HepG2 (cell line): ENCODE data around the gene LATS2. TPM values are rescaled to one million over a fixed set of nuclear protein-coding genes. Genes with fewer than 3 reads are reported as not detected.

Experiments
- ATAC-seq: fragments of 200-7000 bp; cut with Tn5 transposase; 3 replicates; pipeline ENCODE4 v1.9.1; 2020; ENCODE audit warnings: mild to moderate bottlenecking, moderate library complexity
- BruUV-seq: library from RNA; stranded (reverse); fragments of 400-500 nt; replicated peaks from 2 replicates; lab custom pipeline; 2021; lab: Mats Ljungman, UMichigan
- CTCF ChIA-PET: fragments of 300-600 bp; formaldehyde crosslinking; extraction: SDS; loops from one replicate; lab custom pipeline; 2021; ENCODE audit warnings: low total read pairs, inconsistent platforms, low intra/inter-chr PET ratio; lab: Yijun Ruan, JAX
- POLR2A ChIA-PET: fragments of 350-600 bp; sonication (Branson Sonifier 250); formaldehyde crosslinking; loops from one replicate; lab custom pipeline; 2020; ENCODE audit warnings: antibody characterized with exemption, inconsistent platforms; lab: Yijun Ruan, JAX
- DNase-seq: peaks from one replicate; pipeline ENCODE4 v3.0.0-alpha.2; 2015; ENCODE audit warnings: low spot score
- FAIRE-seq: peaks from 3 replicates; lab custom pipeline; 2011; peaks lifted over from hg19 to GRCh38; lab: Jason Lieb, UNC
- H2AFZ ChIP-seq: one replicate; pipeline ENCODE4 v1.6.1; 2011; ENCODE audit warnings: low read length, inconsistent platforms
- H3K27ac ChIP-seq: fragments of 300-600 bp; 3 replicates; pipeline ENCODE4 v1.8.0; 2011; ENCODE audit warnings: mixed run types, mild to moderate bottlenecking, mixed read lengths, low read length, inconsistent platforms; ENCODE audit not compliant: insufficient read depth; ENCODE audit errors: extremely low read length
- H3K27me3 ChIP-seq, 2 experiments: fragments of 200-600 bp in 1 of 2; 2 replicates in 1 of 2; 3 replicates in 1 of 2; pipeline versions ENCODE4 v1.6.0 to v1.8.0; 2011; ENCODE audit warnings: low read length in 2 of 2, mild to moderate bottlenecking in 2 of 2, moderate library complexity in 2 of 2, inconsistent platforms in 1 of 2; ENCODE audit not compliant: insufficient read depth in 2 of 2, control insufficient read depth in 1 of 2
- H3K36me3 ChIP-seq, 2 experiments: fragments of 200-600 bp in 1 of 2; replicated peaks in 1 of 2; 2 replicates in 1 of 2; 3 replicates in 1 of 2; pipeline versions ENCODE4 v1.5.1 to v1.8.0; 2011; ENCODE audit warnings: low read length in 2 of 2, inconsistent platforms in 1 of 2; ENCODE audit not compliant: insufficient read depth in 2 of 2, control insufficient read depth in 1 of 2
- H3K4me1 ChIP-seq: 2 replicates; pipeline ENCODE4 v1.5.1; 2012; ENCODE audit warnings: low read length, inconsistent platforms; ENCODE audit not compliant: insufficient read depth
- H3K4me2 ChIP-seq: 2 replicates; pipeline ENCODE4 v1.6.0; 2011; ENCODE audit warnings: low read depth, low read length, inconsistent platforms
- H3K4me3 ChIP-seq, 3 experiments: fragments of 200-600 bp in 1 of 3; sonication (generic), shearing (Covaris generic) in 1 of 3; replicated peaks in 1 of 3; 2 replicates each; pipeline ENCODE4 v1.5.1; 2011 to 2016; ENCODE audit warnings: low read length in 3 of 3, inconsistent platforms in 2 of 3, low read depth in 2 of 3, mild to moderate bottlenecking in 2 of 3, control low read depth in 1 of 3, mixed read lengths in 1 of 3; ENCODE audit not compliant: insufficient read depth in 1 of 3
- H3K79me2 ChIP-seq: one replicate; pipeline ENCODE4 v1.6.1; 2011; ENCODE audit warnings: low read length, inconsistent platforms; ENCODE audit not compliant: insufficient read depth
- H3K9ac ChIP-seq: 2 replicates; pipeline ENCODE4 v1.6.0; 2011; ENCODE audit warnings: mild to moderate bottlenecking, low read depth, low read length, inconsistent platforms; ENCODE audit not compliant: insufficient read depth
- H3K9me3 ChIP-seq: 2 replicates; pipeline ENCODE4 v1.5.1; 2012; ENCODE audit warnings: mild to moderate bottlenecking, low read length
- H4K20me1 ChIP-seq: 2 replicates; pipeline ENCODE4 v1.6.0; 2011; ENCODE audit warnings: inconsistent platforms, mild to moderate bottlenecking, low read length, moderate library complexity; ENCODE audit not compliant: insufficient read depth
- CEBPB ChIP-seq: IDR thresholded peaks from 2 replicates; pipeline ENCODE4 v1.6.1; 2011; ENCODE audit warnings: low read depth, low read length, improper control_type of control experiment, borderline replicate concordance
- ZBTB10 ChIP-seq: sonication (generic); formaldehyde crosslinking; IDR thresholded peaks from 2 replicates; pipeline ENCODE4 v1.4.0; 2020; ENCODE audit warnings: missing genetic modification reagents, borderline replicate concordance
- ZNF20 ChIP-seq: sonication (generic); formaldehyde crosslinking; IDR thresholded peaks from 2 replicates; pipeline ENCODE4 v1.4.0; 2020; ENCODE audit warnings: mild to moderate bottlenecking, moderate library complexity, missing genetic modification reagents
- ZNF513 ChIP-seq: sonication (generic); formaldehyde crosslinking; conservative IDR thresholded peaks from 2 replicates; pipeline ENCODE4 v1.5.0; 2020; ENCODE audit warnings: missing genetic modification reagents
- ZNF749 ChIP-seq: sonication (generic); formaldehyde crosslinking; IDR thresholded peaks from 2 replicates; pipeline ENCODE4 v1.8.0; 2022; ENCODE audit warnings: mild to moderate bottlenecking, missing genetic modification reagents, moderate library complexity, borderline replicate concordance
- ZSCAN12 ChIP-seq: sonication (generic); formaldehyde crosslinking; IDR thresholded peaks from 2 replicates; pipeline ENCODE4 v1.9.0; 2021; ENCODE audit warnings: mild to moderate bottlenecking, missing genetic modification reagents
- ZSCAN31 ChIP-seq: sonication (generic); formaldehyde crosslinking; IDR thresholded peaks from 2 replicates; pipeline ENCODE4 v1.5.0; 2020; ENCODE audit warnings: low read depth, mild to moderate bottlenecking, missing genetic modification reagents
- WGBS: methylation state at CpG from one replicate; pipeline ENCODE4 v1.1.6; 2017; ENCODE audit warnings: low lambda C conversion rate; 5-methylcytosine and 5-hydroxymethylcytosine counted together
- in situ Hi-C: cut with HindIII; loops from 2 replicates; pipeline ENCODE4 v1.10.0; 2017; ENCODE audit warnings: low pct_unique_long_range_greater_than_20kb; ENCODE audit not compliant: extremely low pct_ligation_motif_present
- intact Hi-C: fragments of 100-400 bp; cut with micrococcal nuclease; formaldehyde crosslinking; loops from one replicate; pipeline ENCODE4 v1.10.0; 2022; ENCODE audit not compliant: unreplicated experiment
- polyA plus RNA-seq, 8 experiments: library from polyadenylated mRNA; depleted of rRNA in 3 of 8; stranded (reverse) in 7 of 8; unstranded in 1 of 8; fragments of >200 nt; fragmentation: Illumina TruSeq in 4 of 8; extraction: Trizol in 4 of 8; gene quantifications; 2 replicates each; pipeline versions ENCODE4 v1.2.1 to v1.2.3, GENCODE V29; 2011 to 2016; ENCODE audit warnings: low read depth in 4 of 8, missing spikeins in 1 of 8, mixed read lengths in 1 of 8; ENCODE audit not compliant: insufficient read depth in 1 of 8
- total RNA-seq, 5 experiments: library from RNA; depleted of rRNA; stranded (reverse); fragments of >200 nt; fragmentation: Illumina TruSeq; extraction: Trizol; gene quantifications; 2 replicates each; pipeline ENCODE4 v1.2.3, GENCODE V29; 2016; ENCODE audit warnings: low read depth in 1 of 5
- TF ChIP-seq, protein P1 (sequence below): IDR thresholded peaks from 2 replicates; pipeline ENCODE4 v1.6.1; 2016
- TF ChIP-seq, protein P2 (sequence below): sonication (generic); formaldehyde crosslinking; IDR thresholded peaks from 2 replicates; pipeline ENCODE4 v1.8.0; 2022; ENCODE audit warnings: mild to moderate bottlenecking, missing genetic modification reagents
- TF ChIP-seq, protein P3 (sequence below): sonication (generic); formaldehyde crosslinking; IDR thresholded peaks from 2 replicates; pipeline ENCODE4 v1.4.0; 2020; ENCODE audit warnings: mild to moderate bottlenecking, missing genetic modification reagents

Gene LATS2
- total and polyA plus RNA-seq, 2 of the 13 experiments (the other 11 are each of a cell fraction or from before 2014, with no cell fraction given) = 7.3 to 8.5 TPM

- no peak for TF ChIP-seq ZNF513
- no peak for TF ChIP-seq CEBPB
- TF ChIP-seq, protein P1, sequence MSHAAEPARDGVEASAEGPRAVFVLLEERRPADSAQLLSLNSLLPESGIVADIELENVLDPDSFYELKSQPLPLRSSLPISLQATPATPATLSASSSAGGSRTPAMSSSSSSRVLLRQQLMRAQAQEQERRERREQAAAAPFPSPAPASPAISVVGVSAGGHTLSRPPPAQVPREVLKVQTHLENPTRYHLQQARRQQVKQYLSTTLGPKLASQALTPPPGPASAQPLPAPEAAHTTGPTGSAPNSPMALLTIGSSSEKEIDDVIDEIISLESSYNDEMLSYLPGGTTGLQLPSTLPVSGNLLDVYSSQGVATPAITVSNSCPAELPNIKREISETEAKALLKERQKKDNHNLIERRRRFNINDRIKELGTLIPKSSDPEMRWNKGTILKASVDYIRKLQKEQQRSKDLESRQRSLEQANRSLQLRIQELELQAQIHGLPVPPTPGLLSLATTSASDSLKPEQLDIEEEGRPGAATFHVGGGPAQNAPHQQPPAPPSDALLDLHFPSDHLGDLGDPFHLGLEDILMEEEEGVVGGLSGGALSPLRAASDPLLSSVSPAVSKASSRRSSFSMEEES (CRISPR knock-in tag) = no peak
- TF ChIP-seq ZBTB10 (CRISPR knock-in tag) = no peak
- TF ChIP-seq ZNF749 (CRISPR knock-in tag) = no peak
Measured at GRCh38 chr13:20981370-20982095, 79.9 kb downstream of the LATS2 start (continued).

DNA sequence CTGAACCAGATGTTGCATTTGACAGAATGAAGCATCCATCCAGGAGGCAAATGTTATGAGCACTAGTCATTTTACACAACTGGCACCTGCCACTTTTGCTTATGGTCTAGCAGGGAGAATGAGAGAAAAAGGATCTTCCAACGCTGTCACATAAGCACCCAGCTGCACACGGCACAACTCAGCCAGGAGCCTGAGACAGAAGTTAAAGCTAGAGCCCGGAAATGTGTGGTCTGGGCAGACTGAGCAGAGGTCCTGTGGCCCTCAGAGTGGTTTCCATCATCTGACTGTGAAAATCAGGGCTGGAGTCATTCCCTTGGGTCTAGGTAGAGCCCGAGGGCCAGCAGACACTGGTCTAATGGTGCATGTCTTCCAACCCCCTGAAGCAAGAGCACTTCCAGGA, 80.5 kb downstream of the LATS2 start:
- POLR2A ChIA-PET = no interaction called here
- no peak for FAIRE-seq
- in situ Hi-C loops = no loop called here
- Histone ChIP-seq H2AFZ (no peak overlapping the region), H3K36me3 (peaks cover 21 to 61% of the 10 kb centered on the region in 2 experiments), H3K9ac (no peak overlapping the region), H4K20me1 (no peaks in the 10 kb centered on the region; the same call in 1 of the 2 replicates), H3K4me1 (no peaks in the 10 kb centered on the region), H3K27ac (no peak overlapping the region), H3K4me3 (no peak overlapping the region), H3K4me2 (no peak overlapping the region), H3K27me3 (no peaks in the 10 kb centered on the region), H3K79me2 (no peaks in the 10 kb centered on the region), H3K9me3 (no peaks in the 10 kb centered on the region)
- intact Hi-C loops = no loop called here
- 96% methylated on average over 4 of the region's 4 CpGs for WGBS
- DNase-seq = no peak
- BruUV-seq = no TSS peak
- ATAC-seq = no peak
- CTCF ChIA-PET = no interaction called here
- no peak for TF ChIP-seq ZSCAN12 (CRISPR knock-in tag)
- TF ChIP-seq, protein P2, sequence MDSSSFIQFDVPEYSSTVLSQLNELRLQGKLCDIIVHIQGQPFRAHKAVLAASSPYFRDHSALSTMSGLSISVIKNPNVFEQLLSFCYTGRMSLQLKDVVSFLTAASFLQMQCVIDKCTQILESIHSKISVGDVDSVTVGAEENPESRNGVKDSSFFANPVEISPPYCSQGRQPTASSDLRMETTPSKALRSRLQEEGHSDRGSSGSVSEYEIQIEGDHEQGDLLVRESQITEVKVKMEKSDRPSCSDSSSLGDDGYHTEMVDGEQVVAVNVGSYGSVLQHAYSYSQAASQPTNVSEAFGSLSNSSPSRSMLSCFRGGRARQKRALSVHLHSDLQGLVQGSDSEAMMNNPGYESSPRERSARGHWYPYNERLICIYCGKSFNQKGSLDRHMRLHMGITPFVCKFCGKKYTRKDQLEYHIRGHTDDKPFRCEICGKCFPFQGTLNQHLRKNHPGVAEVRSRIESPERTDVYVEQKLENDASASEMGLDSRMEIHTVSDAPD (CRISPR knock-in tag) = no peak
- TF ChIP-seq ZNF20 (CRISPR knock-in tag) = no peak
- TF ChIP-seq, protein P3, sequence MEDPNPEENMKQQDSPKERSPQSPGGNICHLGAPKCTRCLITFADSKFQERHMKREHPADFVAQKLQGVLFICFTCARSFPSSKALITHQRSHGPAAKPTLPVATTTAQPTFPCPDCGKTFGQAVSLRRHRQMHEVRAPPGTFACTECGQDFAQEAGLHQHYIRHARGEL (CRISPR knock-in tag) = no peak
- TF ChIP-seq ZSCAN31 = no peak
